WTC11 (cell line): ENCODE results near the gene STUM. TPM values are rescaled to one million over a fixed set of nuclear protein-coding genes. Genes with fewer than 3 reads are reported as not detected.

Source experiments
- ATAC-seq: fragments of 200-7000 bp; cut with Tn5 transposase; 2 replicates; pipeline ENCODE4 v1.10.0; 2021; ENCODE audit warnings: mild to moderate bottlenecking, moderate library complexity
- CTCF ChIA-PET: fragments of 300-600 bp; sonication (Branson Sonifier 250); formaldehyde crosslinking; loops from one replicate; lab custom pipeline; 2021; ENCODE audit warnings: antibody characterized with exemption; lab: Charles Lee
- POLR2A ChIA-PET: fragments of 350-600 bp; sonication (Branson Sonifier 250); formaldehyde crosslinking; loops from one replicate; lab custom pipeline; 2021; ENCODE audit warnings: antibody characterized with exemption; lab: Charles Lee
- DNase-seq: peaks from one replicate; pipeline ENCODE4 v3.0.0; 2021; ENCODE audit warnings: low spot score
- H3K27ac Mint-ChIP-seq: 2 replicates; pipeline ENCODE4 v1.8.0; 2021; ENCODE audit warnings: mixed read lengths
- H3K27me3 Mint-ChIP-seq: 2 replicates; pipeline ENCODE4 v1.8.0; 2021; ENCODE audit warnings: low read depth, mild to moderate bottlenecking, moderate library complexity, mixed read lengths
- H3K36me3 Mint-ChIP-seq: 2 replicates; pipeline ENCODE4 v1.8.0; 2021; ENCODE audit warnings: mixed read lengths
- H3K4me1 Mint-ChIP-seq: 2 replicates; pipeline ENCODE4 v1.8.0; 2022; ENCODE audit warnings: mixed read lengths
- H3K4me3 Mint-ChIP-seq: 2 replicates; pipeline ENCODE4 v1.8.0; 2021; ENCODE audit warnings: mild to moderate bottlenecking, moderate library complexity, mixed read lengths
- H3K9me3 Mint-ChIP-seq: 2 replicates; pipeline ENCODE4 v1.8.0; 2021; ENCODE audit warnings: mixed read lengths
- ATF2 ChIP-seq: sonication (generic); formaldehyde crosslinking; IDR thresholded peaks from 2 replicates; pipeline ENCODE4 v1.8.1; 2022; ENCODE audit warnings: low read depth, missing genetic modification reagents, borderline replicate concordance
- ATF6 ChIP-seq: sonication (generic); formaldehyde crosslinking; IDR thresholded peaks from 2 replicates; pipeline ENCODE4 v1.8.1; 2023; ENCODE audit warnings: mild to moderate bottlenecking, missing genetic modification reagents
- CREB1 ChIP-seq: sonication (generic); formaldehyde crosslinking; IDR thresholded peaks from 2 replicates; pipeline ENCODE4 v1.8.0; 2023; ENCODE audit warnings: mild to moderate bottlenecking, missing genetic modification reagents
- CREM ChIP-seq: sonication (generic); formaldehyde crosslinking; IDR thresholded peaks from 2 replicates; pipeline ENCODE4 v1.8.1; 2022; ENCODE audit warnings: mild to moderate bottlenecking, missing genetic modification reagents, moderate library complexity
- EMX1 ChIP-seq: fragments of 250-450 bp; sonication (Bioruptor Pico); IDR thresholded peaks from 2 replicates; pipeline ENCODE4 v1.8.0; 2021; ENCODE audit warnings: mild to moderate bottlenecking
- ESRRA ChIP-seq: sonication (generic); formaldehyde crosslinking; IDR thresholded peaks from 2 replicates; pipeline ENCODE4 v1.8.1; 2022; ENCODE audit warnings: mild to moderate bottlenecking, missing genetic modification reagents, borderline replicate concordance
- FOXP1 ChIP-seq: sonication (generic); formaldehyde crosslinking; IDR thresholded peaks from 2 replicates; pipeline ENCODE4 v1.8.0; 2022; ENCODE audit warnings: missing genetic modification reagents, mild to moderate bottlenecking, moderate library complexity, borderline replicate concordance
- GRHL2 ChIP-seq: fragments of 250-450 bp; sonication (Bioruptor Pico); IDR thresholded peaks from 2 replicates; pipeline ENCODE4 v1.8.0; 2022; ENCODE audit warnings: mild to moderate bottlenecking, moderate library complexity; ENCODE audit not compliant: insufficient replicate concordance, severe bottlenecking
- JUN ChIP-seq: sonication (generic); formaldehyde crosslinking; IDR thresholded peaks from 2 replicates; pipeline ENCODE4 v1.8.0; 2023; ENCODE audit warnings: mild to moderate bottlenecking, missing genetic modification reagents
- MAX ChIP-seq: sonication (generic); formaldehyde crosslinking; IDR thresholded peaks from 2 replicates; pipeline ENCODE4 v1.8.0; 2022; ENCODE audit warnings: mild to moderate bottlenecking, missing genetic modification reagents
- NR2C2 ChIP-seq: sonication (generic); formaldehyde crosslinking; IDR thresholded peaks from 2 replicates; pipeline ENCODE4 v1.8.0; 2022; ENCODE audit warnings: mild to moderate bottlenecking, missing genetic modification reagents
- RORB ChIP-seq: fragments of 250-450 bp; sonication (Bioruptor Pico); IDR thresholded peaks from 2 replicates; pipeline ENCODE4 v1.9.0; 2021; ENCODE audit warnings: mild to moderate bottlenecking
- SMAD4 ChIP-seq: sonication (generic); formaldehyde crosslinking; IDR thresholded peaks from 2 replicates; pipeline ENCODE4 v1.8.0; 2022; ENCODE audit warnings: mild to moderate bottlenecking, missing genetic modification reagents
- TEAD1 ChIP-seq: sonication (generic); formaldehyde crosslinking; IDR thresholded peaks from 2 replicates; pipeline ENCODE4 v1.8.0; 2022; ENCODE audit warnings: mild to moderate bottlenecking, missing genetic modification reagents
- TP53 ChIP-seq: sonication (generic); formaldehyde crosslinking; IDR thresholded peaks from 2 replicates; pipeline ENCODE4 v1.8.1; 2023; ENCODE audit warnings: mild to moderate bottlenecking, missing genetic modification reagents
- USF2 ChIP-seq: sonication (generic); formaldehyde crosslinking; IDR thresholded peaks from 2 replicates; pipeline ENCODE4 v1.8.1; 2023; ENCODE audit warnings: mild to moderate bottlenecking, missing genetic modification reagents, moderate library complexity
- ZNF121 ChIP-seq: sonication (generic); formaldehyde crosslinking; IDR thresholded peaks from 2 replicates; pipeline ENCODE4 v1.8.0; 2023; ENCODE audit warnings: missing genetic modification reagents
- ZNF232 ChIP-seq: sonication (generic); formaldehyde crosslinking; IDR thresholded peaks from 2 replicates; pipeline ENCODE4 v1.8.0; 2022; ENCODE audit warnings: mild to moderate bottlenecking, missing genetic modification reagents
- ZNF263 ChIP-seq: sonication (generic); formaldehyde crosslinking; IDR thresholded peaks from 2 replicates; pipeline ENCODE4 v1.8.1; 2022; ENCODE audit warnings: low read depth, mild to moderate bottlenecking, moderate library complexity, missing genetic modification reagents
- ZNF423 ChIP-seq: fragments of 250-450 bp; sonication (Bioruptor Pico); IDR thresholded peaks from 2 replicates; pipeline ENCODE4 v2.1.2; 2022; ENCODE audit warnings: mild to moderate bottlenecking, moderate library complexity
- ZNF671 ChIP-seq: fragments of 250-450 bp; sonication (Bioruptor Pico); IDR thresholded peaks from 2 replicates; pipeline ENCODE4 v1.8.0; 2021; ENCODE audit warnings: mild to moderate bottlenecking
- total RNA-seq: library from RNA; stranded (reverse); gene quantifications from 3 replicates; pipeline ENCODE4 v1.2.3, GENCODE V29; 2021
- TF ChIP-seq, protein P1 (sequence below): sonication (generic); formaldehyde crosslinking; IDR thresholded peaks from 2 replicates; pipeline ENCODE4 v1.8.0; 2023; ENCODE audit warnings: mild to moderate bottlenecking, missing genetic modification reagents
- TF ChIP-seq, protein P2 (sequence below): fragments of 250-450 bp; sonication (Bioruptor Pico); IDR thresholded peaks from 2 replicates; pipeline ENCODE4 v1.9.0; 2021; ENCODE audit warnings: moderate library complexity, mild to moderate bottlenecking, inconsistent platforms, borderline replicate concordance
- TF ChIP-seq, protein P3 (sequence below): sonication (generic); formaldehyde crosslinking; IDR thresholded peaks from 2 replicates; pipeline ENCODE4 v1.8.1; 2022; ENCODE audit warnings: mild to moderate bottlenecking, moderate library complexity, missing genetic modification reagents

Gene STUM
- total RNA-seq, 1 experiment from 2014 or later: 2.5 TPM

- TF ChIP-seq ATF6 (CRISPR knock-in tag) (no peak), TP53 (no peak), NR2C2 (no peak), ZNF232 (CRISPR knock-in tag) (no peak), SMAD4 (CRISPR knock-in tag) (no peak), CREM (CRISPR knock-in tag) (no peak), RORB (CRISPR knock-in tag) (no peak)
- TF ChIP-seq, protein P1, sequence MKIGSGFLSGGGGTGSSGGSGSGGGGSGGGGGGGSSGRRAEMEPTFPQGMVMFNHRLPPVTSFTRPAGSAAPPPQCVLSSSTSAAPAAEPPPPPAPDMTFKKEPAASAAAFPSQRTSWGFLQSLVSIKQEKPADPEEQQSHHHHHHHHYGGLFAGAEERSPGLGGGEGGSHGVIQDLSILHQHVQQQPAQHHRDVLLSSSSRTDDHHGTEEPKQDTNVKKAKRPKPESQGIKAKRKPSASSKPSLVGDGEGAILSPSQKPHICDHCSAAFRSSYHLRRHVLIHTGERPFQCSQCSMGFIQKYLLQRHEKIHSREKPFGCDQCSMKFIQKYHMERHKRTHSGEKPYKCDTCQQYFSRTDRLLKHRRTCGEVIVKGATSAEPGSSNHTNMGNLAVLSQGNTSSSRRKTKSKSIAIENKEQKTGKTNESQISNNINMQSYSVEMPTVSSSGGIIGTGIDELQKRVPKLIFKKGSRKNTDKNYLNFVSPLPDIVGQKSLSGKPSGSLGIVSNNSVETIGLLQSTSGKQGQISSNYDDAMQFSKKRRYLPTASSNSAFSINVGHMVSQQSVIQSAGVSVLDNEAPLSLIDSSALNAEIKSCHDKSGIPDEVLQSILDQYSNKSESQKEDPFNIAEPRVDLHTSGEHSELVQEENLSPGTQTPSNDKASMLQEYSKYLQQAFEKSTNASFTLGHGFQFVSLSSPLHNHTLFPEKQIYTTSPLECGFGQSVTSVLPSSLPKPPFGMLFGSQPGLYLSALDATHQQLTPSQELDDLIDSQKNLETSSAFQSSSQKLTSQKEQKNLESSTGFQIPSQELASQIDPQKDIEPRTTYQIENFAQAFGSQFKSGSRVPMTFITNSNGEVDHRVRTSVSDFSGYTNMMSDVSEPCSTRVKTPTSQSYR (CRISPR knock-in tag): no peak
Measured at GRCh38 chr1:226627050-226627755, 78.6 kb downstream of the STUM start (continued).

DNA sequence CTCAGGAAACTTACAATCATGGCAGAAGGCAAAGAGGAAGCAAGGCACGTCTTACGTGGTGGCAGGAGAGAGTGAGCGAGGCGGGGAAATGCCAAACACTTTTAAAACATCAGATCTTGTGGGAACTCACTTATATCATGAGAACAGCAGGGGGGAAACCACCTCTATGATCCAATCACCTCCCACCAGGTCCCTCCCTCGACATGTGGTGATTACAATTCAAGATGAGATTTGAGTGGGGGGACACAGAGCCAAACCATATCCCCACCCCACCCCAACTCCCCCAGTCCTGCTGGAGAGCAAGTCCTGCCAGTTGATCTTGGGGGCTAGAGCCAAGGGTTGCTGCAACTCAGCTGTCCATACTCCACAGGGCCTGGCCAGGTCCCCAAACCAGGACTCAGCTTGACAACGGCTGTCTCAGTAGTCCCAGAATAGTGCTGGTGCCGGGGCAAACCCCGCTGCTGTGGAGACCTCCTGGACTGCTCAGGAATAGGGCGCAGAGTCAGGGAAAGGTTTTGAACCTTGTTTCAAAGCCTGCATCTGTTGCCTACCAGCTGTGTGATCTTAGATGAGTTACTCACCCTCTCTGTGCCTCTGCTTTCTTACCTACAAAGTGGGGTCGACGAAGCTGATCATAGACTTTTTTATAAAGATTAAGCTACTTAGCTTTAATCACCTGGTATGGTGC is 79.5 kb downstream of the STUM start:
- peaks cover 5% of the 10 kb centered on the region for H3K9me3 Mint-ChIP-seq
- TF ChIP-seq USF2 (CRISPR knock-in tag): no peak
- TF ChIP-seq TEAD1 (CRISPR knock-in tag): no peak
- no peak for TF ChIP-seq CREB1
- no peak for TF ChIP-seq ZNF121 (CRISPR knock-in tag)
- TF ChIP-seq, all 79 proteins: peak for 0
- DNase-seq (no peak), ATAC-seq (no peak)
- Mint-ChIP-seq H3K4me1 (no peaks in the 10 kb centered on the region), H3K27me3 (peaks cover 35% of the 10 kb centered on the region), H3K4me3 (no peak overlapping the region), H3K36me3 (peaks cover 5% of the 10 kb centered on the region; the same call in 1 of the 2 replicates), H3K27ac (no peak overlapping the region)
- ChIA-PET POLR2A (no interaction called here), CTCF (interaction anchor here (1.1 to 1.5 kb wide), 2 partner anchors 10 to 19 kb away, joined by 3 to 6 read pairs; no protein-coding TSS in a partner anchor)

DNA sequence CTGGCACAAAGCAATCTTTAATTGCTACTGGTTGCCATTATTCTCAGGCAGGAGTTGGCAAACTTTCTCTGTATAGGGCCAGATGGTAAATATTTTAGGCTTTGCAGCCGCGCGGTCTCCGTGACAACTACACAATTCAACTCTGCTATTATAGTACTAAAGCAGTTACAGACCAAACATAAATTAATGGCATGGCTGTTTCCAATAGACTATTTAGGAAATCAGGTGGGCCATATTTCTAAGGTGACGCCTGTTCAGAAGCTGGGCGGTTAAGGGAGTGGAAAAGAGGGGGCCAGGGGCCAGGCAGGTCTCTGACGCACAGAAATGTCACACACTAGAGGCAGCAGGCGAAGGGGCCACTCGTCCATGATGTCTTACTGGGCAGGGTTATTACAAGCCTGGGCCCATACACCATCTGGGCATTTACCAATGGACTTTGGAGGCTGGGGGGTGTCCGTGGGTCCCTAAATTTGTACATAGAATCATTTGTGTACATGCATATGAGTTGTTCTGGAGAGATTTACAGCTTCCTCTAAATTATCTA is 80.1 kb downstream of the STUM start:
- ChIA-PET CTCF (interaction anchor here (1.1 to 1.5 kb wide), 3 partner anchors 9 to 25 kb away, joined by 3 to 6 read pairs (median 5); no protein-coding TSS in a partner anchor), POLR2A (no interaction called here)
- no peak for ATAC-seq
- Mint-ChIP-seq H3K27me3 (peaks cover 35% of the 10 kb centered on the region), H3K4me1 (no peaks in the 10 kb centered on the region), H3K4me3 (no peak overlapping the region), H3K9me3 (peaks cover 5% of the 10 kb centered on the region), H3K36me3 (peaks cover 5% of the 10 kb centered on the region; the same call in 1 of the 2 replicates), H3K27ac (no peak overlapping the region)
- no peak for DNase-seq
- TF ChIP-seq, protein P2, sequence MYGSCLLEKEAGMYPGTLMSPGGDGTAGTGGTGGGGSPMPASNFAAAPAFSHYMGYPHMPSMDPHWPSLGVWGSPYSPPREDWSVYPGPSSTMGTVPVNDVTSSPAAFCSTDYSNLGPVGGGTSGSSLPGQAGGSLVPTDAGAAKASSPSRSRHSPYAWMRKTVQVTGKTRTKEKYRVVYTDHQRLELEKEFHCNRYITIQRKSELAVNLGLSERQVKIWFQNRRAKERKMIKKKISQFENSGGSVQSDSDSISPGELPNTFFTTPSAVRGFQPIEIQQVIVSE (CRISPR knock-in tag): no peak
- TF ChIP-seq ZNF263 (CRISPR knock-in tag) (no peak), FOXP1 (CRISPR knock-in tag) (no peak), ZNF671 (CRISPR knock-in tag) (no peak), ATF2 (no peak), ZNF423 (CRISPR knock-in tag) (no peak), GRHL2 (CRISPR knock-in tag) (no peak), EMX1 (CRISPR knock-in tag) (no peak), JUN (CRISPR knock-in tag) (no peak), ESRRA (CRISPR knock-in tag) (no peak), MAX (no peak)
- TF ChIP-seq, protein P3, sequence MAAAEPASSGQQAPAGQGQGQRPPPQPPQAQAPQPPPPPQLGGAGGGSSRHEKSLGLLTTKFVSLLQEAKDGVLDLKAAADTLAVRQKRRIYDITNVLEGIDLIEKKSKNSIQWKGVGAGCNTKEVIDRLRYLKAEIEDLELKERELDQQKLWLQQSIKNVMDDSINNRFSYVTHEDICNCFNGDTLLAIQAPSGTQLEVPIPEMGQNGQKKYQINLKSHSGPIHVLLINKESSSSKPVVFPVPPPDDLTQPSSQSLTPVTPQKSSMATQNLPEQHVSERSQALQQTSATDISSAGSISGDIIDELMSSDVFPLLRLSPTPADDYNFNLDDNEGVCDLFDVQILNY (CRISPR knock-in tag): no peak
